SIG-M5 (cell line): ENCODE data around the gene TRIM51.
"Not testable (repeated sequence)": the region's sequence is repeated elsewhere in the genome, so short reads cannot be mapped to it uniquely, and the experiment has no call there.

Source experiments
- DNase-seq: peaks from one replicate; lab custom pipeline; 2025; lab: John Stamatoyannopoulos, UW

Gene TRIM51, protein sequence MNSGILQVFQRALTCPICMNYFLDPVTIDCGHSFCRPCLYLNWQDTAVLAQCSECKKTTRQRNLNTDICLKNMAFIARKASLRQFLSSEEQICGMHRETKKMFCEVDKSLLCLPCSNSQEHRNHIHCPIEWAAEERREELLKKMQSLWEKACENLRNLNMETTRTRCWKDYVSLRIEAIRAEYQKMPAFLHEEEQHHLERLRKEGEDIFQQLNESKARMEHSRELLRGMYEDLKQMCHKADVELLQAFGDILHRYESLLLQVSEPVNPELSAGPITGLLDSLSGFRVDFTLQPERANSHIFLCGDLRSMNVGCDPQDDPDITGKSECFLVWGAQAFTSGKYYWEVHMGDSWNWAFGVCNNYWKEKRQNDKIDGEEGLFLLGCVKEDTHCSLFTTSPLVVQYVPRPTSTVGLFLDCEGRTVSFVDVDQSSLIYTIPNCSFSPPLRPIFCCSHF

GRCh38 chr11:55882997-55883396 is at the start of gene TRIM51:
Gene TRIM51, plus strand, starts transcription at chr11:55883297. Its CDS starts 2,132 bp downstream, at chr11:55885429.
- not testable (repeated sequence) for DNase-seq

- no peak for DNase-seq
Measured at GRCh38 chr11:55838452-55838851, 44.6 kb upstream of the TRIM51 start, which contains the start of gene OR5D16. Gene OR5D16, plus strand, starts transcription at chr11:55838752. Its CDS starts 0 bp downstream, at chr11:55838752.

GRCh38 chr11:55847453-55847852 is 35.6 kb upstream of the TRIM51 start:
- no peak for DNase-seq

DNA sequence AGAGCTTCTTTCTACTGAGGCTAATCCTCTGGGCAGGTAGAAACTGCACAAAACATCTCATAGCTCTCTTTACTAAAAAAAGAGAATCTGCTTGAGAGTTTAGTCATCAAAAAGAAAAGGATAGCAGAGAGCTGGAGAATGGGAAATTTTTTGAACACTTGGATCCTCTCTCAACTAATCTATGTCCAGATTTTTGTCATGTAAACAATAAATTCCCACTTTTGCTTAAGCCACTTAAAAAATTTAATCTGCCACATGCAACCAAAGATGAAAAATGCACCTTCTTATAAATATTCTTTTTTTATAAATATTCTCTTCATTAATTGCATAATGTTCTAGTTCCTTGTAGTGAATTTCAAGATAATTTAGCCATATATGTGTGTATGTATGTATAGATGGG is 34.1 kb upstream of the TRIM51 start:
- DNase-seq: no peak

DNA sequence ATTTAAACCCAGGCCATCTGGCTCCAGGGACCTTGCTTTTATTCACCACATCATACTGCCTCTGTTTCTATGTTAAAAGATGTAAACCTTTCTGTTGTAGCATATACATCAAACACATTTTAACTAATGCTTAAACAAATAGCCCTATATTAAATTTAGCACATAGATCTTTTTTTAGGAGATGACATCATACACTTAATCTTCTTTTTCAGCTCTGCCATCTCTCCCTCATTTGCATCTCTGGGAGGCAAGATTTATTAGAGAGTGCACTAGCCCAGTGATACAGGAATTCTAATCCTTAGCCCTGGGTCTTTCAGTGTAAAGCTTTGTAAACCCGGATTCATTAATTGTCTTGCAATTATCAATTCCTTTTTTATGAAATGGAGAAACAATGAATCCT is 31.0 kb upstream of the TRIM51 start:
- DNase-seq: no peak

- DNase-seq: no peak
Measured at GRCh38 chr11:55854704-55855103, 28.4 kb upstream of the TRIM51 start.

GRCh38 chr11:55867354-55867753 is 15.7 kb upstream of the TRIM51 start:
- DNase-seq: not testable (repeated sequence)

GRCh38 chr11:55872731-55873130 is 10.4 kb upstream of the TRIM51 start:
- not testable (repeated sequence) for DNase-seq

GRCh38 chr11:55873146-55873545 is 10.0 kb upstream of the TRIM51 start:
- not testable (repeated sequence) for DNase-seq

GRCh38 chr11:55884995-55885394 is 1.9 kb downstream of the TRIM51 start:
- DNase-seq: not testable (repeated sequence)

GRCh38 chr11:55885481-55885880 is 2.4 kb downstream of the TRIM51 start:
- not testable (repeated sequence) for DNase-seq

DNA sequence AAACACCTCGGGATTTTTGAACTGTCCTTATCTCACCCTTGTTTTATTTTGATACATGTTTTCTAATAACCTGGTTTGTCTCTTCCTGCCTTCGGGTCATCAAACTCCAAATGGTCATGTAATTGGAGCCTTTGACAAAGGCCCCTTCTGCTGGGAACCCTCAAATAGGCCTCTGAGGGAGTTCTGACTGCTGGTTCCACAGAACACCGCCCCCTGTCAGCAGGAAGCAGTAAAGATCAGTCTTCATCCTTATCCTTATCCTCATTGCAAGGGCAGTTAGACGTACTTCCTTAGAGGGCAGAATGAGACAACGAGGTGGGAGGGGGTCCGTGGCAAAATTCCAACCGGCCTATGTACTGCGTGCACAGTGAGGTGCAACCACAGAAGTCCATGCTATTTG is 12.1 kb downstream of the TRIM51 start:
- no peak for DNase-seq

- DNase-seq: no peak
Measured at GRCh38 chr11:55902308-55902707, 19.2 kb downstream of the TRIM51 start.

DNA sequence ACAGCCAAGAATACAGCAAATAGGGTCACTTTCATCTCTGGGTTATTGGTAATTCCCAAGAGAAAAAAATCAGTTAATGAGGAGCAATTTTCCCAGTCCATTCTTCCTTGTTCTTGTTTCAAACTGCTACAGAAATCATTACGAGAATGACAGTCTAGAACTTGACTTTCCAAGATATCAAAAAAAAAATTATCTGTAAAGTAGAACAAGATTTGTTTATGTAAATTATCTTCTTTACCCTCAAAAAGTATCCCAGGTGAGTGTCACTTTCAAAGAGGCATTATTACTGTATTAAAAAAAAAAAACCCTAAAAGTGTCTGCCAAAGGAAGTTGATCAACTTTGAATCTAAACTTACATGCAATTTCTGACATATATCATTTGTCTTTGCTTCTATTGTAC is 31.4 kb downstream of the TRIM51 start, which contains the start of gene OR5W2:
OR5W2 (minus strand) TSS at position 101 of the 400 bp plus-strand sequence; CDS start at position 101, 0 bp downstream.
- no peak for DNase-seq

DNA sequence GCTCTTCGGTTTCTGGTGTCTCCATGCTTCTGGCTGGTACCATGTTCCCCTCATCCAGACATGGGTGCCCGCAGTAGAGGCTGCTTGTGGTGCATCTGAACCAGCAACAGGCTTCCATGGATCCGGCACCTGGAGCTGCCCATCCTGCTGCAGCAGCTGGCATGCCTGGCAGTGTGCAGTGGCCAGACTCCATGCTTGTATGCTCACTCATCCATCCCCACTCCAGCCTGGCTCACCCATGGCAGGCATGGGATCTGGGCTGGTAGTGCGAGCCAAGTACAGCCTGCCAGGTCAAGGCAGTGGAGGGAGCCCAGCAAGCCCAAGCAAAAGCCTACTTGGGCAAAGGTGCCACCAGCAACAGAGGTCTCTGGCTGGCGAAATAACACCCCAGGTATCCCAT is 37.4 kb downstream of the TRIM51 start:
- no peak for DNase-seq

DNA sequence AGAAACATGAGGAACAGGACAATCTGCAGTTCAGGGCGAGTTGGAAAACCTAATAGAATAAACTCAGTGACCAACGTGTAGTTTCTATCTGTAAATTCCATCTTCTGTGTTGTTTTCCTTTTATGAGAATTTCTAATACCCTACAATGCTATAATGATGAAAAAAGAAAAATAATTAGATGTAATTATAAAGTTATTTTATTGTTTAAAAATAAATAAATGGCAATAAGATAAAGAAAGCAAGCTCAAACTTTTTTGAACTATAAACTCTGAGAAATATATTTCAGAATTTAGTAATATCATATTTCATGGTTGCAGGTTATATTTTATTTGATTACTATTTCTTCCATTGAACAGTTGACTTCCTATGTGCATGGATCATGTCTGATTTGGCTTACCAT is 53.2 kb downstream of the TRIM51 start, which contains the start of gene OR5I1:
OR5I1 (minus strand) TSS at position 101 of the 400 bp plus-strand sequence; CDS start at position 101, 0 bp downstream.
- DNase-seq: no peak
